CD4-positive, alpha-beta T cell treated with Interleukin-4 for 4 hours (primary cell): ENCODE results near the gene AMN1.
A peak's percentile ranks its signal among the peaks of the same experiment; 100 is the strongest.
"Not testable (repeated sequence)": the region's sequence is repeated elsewhere in the genome, so short reads cannot be mapped to it uniquely, and the experiment has no call there.

Experiments used
- DNase-seq: peaks from one replicate; pipeline ENCODE4 v3.0.0-alpha.2; 2020

AMN1 gene

GRCh38 chr12:31732926-31733548 lies 4.2 kb upstream of the AMN1 start:
- DNase-seq: peak; percentile 67

GRCh38 chr12:31731203-31731602 lies 2.4 kb upstream of the AMN1 start:
- DNase-seq: not testable (repeated sequence)

- no peak for DNase-seq
Measured at GRCh38 chr12:31729705-31730104, 884 bp upstream of the AMN1 start.

- peak; percentile 21 for DNase-seq
Measured at GRCh38 chr12:31728289-31728916, 418 bp downstream of the AMN1 start.

GRCh38 chr12:31727192-31727591 lies 1.6 kb downstream of the AMN1 start:
- no peak for DNase-seq

GRCh38 chr12:31726575-31726974 lies 2.2 kb downstream of the AMN1 start:
- DNase-seq: no peak

GRCh38 chr12:31724557-31724956 lies 4.3 kb downstream of the AMN1 start:
- DNase-seq: no peak

GRCh38 chr12:31722580-31722979 lies 6.2 kb downstream of the AMN1 start:
- no peak for DNase-seq

- not testable (repeated sequence) for DNase-seq
Measured at GRCh38 chr12:31718542-31719198, 10.2 kb downstream of the AMN1 start.

GRCh38 chr12:31716998-31717397 lies 11.8 kb downstream of the AMN1 start:
- DNase-seq: not testable (repeated sequence)

GRCh38 chr12:31715283-31715825 lies 13.5 kb downstream of the AMN1 start:
- no peak for DNase-seq

- no peak for DNase-seq
Measured at GRCh38 chr12:31714406-31715271, 14.2 kb downstream of the AMN1 start.

GRCh38 chr12:31712877-31713276 lies 15.9 kb downstream of the AMN1 start:
- no peak for DNase-seq

GRCh38 chr12:31710021-31710818 lies 18.6 kb downstream of the AMN1 start:
- DNase-seq: no peak

- not testable (repeated sequence) for DNase-seq
Measured at GRCh38 chr12:31708118-31708517, 20.7 kb downstream of the AMN1 start.

GRCh38 chr12:31705621-31706020 lies 23.2 kb downstream of the AMN1 start:
- DNase-seq: no peak

- DNase-seq: no peak
Measured at GRCh38 chr12:31702047-31702446, 26.8 kb downstream of the AMN1 start.

GRCh38 chr12:31689921-31690320 lies 38.9 kb downstream of the AMN1 start:
- not testable (repeated sequence) for DNase-seq

- DNase-seq: peak; percentile 6
Measured at GRCh38 chr12:31687101-31687527, 41.7 kb downstream of the AMN1 start.

GRCh38 chr12:31685801-31686200 lies 43.0 kb downstream of the AMN1 start:
- no peak for DNase-seq

GRCh38 chr12:31682136-31682962 lies 46.5 kb downstream of the AMN1 start:
- DNase-seq: peak; percentile 85
